ENCODE measurements around the gene ABCB7.

ABCB7 gene

DNA sequence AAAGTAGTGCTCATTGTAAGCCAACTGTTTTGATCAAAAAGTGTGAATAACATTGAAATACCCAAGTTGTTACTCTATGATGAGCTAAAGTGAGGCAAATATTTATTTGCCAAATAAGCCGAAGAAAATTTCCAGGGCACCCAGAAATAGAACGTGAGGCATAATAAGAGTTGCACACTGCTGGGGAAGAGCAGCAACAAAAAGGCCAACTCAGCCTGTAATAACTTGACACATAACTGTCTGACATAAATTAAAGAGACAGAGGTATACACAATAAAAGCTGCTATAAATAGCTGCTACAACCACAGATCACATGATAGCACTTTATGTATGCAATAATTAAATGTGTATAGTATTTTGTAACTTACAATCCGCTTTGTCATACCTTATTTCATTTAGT lies 2.0 kb upstream of the ABCB7 start:
- ChIA-PET POLR2A (no interaction called here), CTCF (no interaction called here)
- Histone ChIP-seq H3K36me3 (ENCODE audit: control insufficient read depth in 2 of 2, insufficient read depth in 1 of 2, low read length in 2 of 2) (no peaks in the 10 kb centered on the region), H3K4me3 (ENCODE audit: low read depth, low read length) (no peak overlapping the region), H3K4me1 (ENCODE audit: control insufficient read depth, insufficient read depth, low read length) (peaks cover 2% of the 10 kb centered on the region; the same call in 1 of the 2 replicates), H3K9me3 (ENCODE audit: control insufficient read depth, insufficient read depth, low read depth, low read length) (no peaks in the 10 kb centered on the region), H3K27ac (ENCODE audit: extremely low read depth, low read depth, low read length) (no peak overlapping the region)
- no peak for TF ChIP-seq ZIC2 (tag by site-specific recombination; IDR thresholded peaks at IDR 0.05)
- TF ChIP-seq ZNF510 (tag by site-specific recombination; IDR thresholded peaks at IDR 0.05; ENCODE audit: insufficient replicate concordance), result no peak
- TF ChIP-seq ZNF623 (tag by site-specific recombination; IDR thresholded peaks at IDR 0.05), result no peak
- no peak for TF ChIP-seq ZNF350 (tag by site-specific recombination; IDR thresholded peaks at IDR 0.05)
- TF ChIP-seq, protein P1, sequence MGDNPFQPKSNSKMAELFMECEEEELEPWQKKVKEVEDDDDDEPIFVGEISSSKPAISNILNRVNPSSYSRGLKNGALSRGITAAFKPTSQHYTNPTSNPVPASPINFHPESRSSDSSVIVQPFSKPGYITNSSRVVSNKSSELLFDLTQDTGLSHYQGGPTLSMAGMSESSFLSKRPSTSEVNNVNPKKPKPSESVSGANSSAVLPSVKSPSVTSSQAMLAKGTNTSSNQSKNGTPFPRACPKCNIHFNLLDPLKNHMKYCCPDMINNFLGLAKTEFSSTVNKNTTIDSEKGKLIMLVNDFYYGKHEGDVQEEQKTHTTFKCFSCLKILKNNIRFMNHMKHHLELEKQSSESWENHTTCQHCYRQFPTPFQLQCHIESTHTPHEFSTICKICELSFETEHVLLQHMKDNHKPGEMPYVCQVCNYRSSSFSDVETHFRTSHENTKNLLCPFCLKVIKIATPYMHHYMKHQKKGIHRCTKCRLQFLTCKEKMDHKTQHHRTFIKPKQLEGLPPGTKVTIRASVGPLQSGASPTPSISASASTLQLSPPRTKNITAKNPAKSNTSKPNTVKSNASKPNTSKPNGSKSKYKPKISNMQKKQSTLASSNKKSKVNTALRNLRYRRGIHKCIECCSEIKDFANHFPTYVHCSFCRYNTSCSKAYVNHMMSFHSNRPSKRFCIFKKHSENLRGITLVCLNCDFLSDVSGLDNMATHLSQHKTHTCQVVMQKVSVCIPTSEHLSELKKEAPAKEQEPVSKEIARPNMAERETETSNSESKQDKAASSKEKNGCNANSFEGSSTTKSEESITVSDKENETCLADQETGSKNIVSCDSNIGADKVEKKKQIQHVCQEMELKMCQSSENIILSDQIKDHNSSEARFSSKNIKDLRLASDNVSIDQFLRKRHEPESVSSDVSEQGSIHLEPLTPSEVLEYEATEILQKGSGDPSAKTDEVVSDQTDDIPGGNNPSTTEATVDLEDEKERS (tag by site-specific recombination; IDR thresholded peaks at IDR 0.05), result no peak
- no peak for TF ChIP-seq MYNN (tag by site-specific recombination; IDR thresholded peaks at IDR 0.05; ENCODE audit: borderline replicate concordance)
- TF ChIP-seq ZNF248 (tag by site-specific recombination; IDR thresholded peaks at IDR 0.05), result no peak
- no peak for TF ChIP-seq ZNF138 (tag by site-specific recombination; IDR thresholded peaks at IDR 0.05; ENCODE audit: borderline replicate concordance)
- TF ChIP-seq ZNF169 (tag by site-specific recombination; IDR thresholded peaks at IDR 0.05), result no peak
- no peak for TF ChIP-seq TRIM28 (IDR thresholded peaks at IDR 0.05; ENCODE audit: borderline replicate concordance, low read length)
- no peak for TF ChIP-seq ZEB2 (tag by site-specific recombination; IDR thresholded peaks at IDR 0.05)
- TF ChIP-seq KLF1 (tag by site-specific recombination; IDR thresholded peaks at IDR 0.05), result no peak
- no peak for TF ChIP-seq ZNF311 (tag by site-specific recombination; IDR thresholded peaks at IDR 0.05; ENCODE audit: borderline replicate concordance)

DNA sequence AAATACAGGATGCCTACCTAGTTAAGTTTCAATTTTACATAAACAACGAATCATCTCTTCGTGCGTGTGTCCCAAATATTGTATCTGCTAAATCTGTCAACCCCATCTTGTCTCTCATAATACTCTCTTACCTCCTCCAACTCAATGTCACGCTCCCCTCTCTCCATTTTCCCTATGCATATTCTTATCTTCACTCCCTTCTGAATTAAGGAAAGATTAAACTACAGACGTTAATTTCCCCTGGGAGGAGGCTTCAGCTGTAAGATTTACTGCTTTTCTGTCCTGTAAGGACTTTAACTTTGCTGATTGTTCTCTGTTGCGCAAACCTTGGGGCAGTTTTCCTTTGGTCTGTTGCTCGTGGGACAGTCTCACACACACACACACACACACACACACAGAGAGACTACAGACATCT lies 455 bp upstream of the ABCB7 start:
- Histone ChIP-seq H3K9me3 (ENCODE audit: control insufficient read depth, insufficient read depth, low read depth, low read length) (no peaks in the 10 kb centered on the region), H3K36me3 (ENCODE audit: control insufficient read depth in 2 of 2, insufficient read depth in 1 of 2, low read length in 2 of 2) (no peaks in the 10 kb centered on the region), H3K27ac (ENCODE audit: extremely low read depth, low read depth, low read length) (peak overlapping the region; percentile 88), H3K4me3 (ENCODE audit: low read depth, low read length) (peak overlapping the region; percentile 35), H3K4me1 (ENCODE audit: control insufficient read depth, insufficient read depth, low read length) (peaks cover 2% of the 10 kb centered on the region; the same call in 1 of the 2 replicates)
- TF ChIP-seq ZNF24 (tag by site-specific recombination; IDR thresholded peaks at IDR 0.05) (peak; percentile 22), ZNF157 (tag by site-specific recombination; IDR thresholded peaks at IDR 0.05) (no peak), HOXC10 (CRISPR knock-in tag; IDR thresholded peaks at IDR 0.05) (no peak), ZBTB20 (tag by site-specific recombination; IDR thresholded peaks at IDR 0.05) (peak; percentile 54), WT1 (tag by site-specific recombination; IDR thresholded peaks at IDR 0.05) (0 out of 2 replicates have a peak, but pooled peaks have one; percentile 18), ZNF133 (tag by site-specific recombination; IDR thresholded peaks at IDR 0.05) (no peak), KLF8 (tag by site-specific recombination; IDR thresholded peaks at IDR 0.05) (0 out of 2 replicates have a peak, but pooled peaks have one; percentile 2), ZNF768 (tag by site-specific recombination; IDR thresholded peaks at IDR 0.05) (no peak), ZNF169 (tag by site-specific recombination; IDR thresholded peaks at IDR 0.05) (no peak)
- TF ChIP-seq, protein P1 (tag by site-specific recombination; IDR thresholded peaks at IDR 0.05), result no peak
- TF ChIP-seq, protein P2, sequence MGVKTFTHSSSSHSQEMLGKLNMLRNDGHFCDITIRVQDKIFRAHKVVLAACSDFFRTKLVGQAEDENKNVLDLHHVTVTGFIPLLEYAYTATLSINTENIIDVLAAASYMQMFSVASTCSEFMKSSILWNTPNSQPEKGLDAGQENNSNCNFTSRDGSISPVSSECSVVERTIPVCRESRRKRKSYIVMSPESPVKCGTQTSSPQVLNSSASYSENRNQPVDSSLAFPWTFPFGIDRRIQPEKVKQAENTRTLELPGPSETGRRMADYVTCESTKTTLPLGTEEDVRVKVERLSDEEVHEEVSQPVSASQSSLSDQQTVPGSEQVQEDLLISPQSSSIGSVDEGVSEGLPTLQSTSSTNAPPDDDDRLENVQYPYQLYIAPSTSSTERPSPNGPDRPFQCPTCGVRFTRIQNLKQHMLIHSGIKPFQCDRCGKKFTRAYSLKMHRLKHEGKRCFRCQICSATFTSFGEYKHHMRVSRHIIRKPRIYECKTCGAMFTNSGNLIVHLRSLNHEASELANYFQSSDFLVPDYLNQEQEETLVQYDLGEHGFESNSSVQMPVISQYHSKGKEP (tag by site-specific recombination; IDR thresholded peaks at IDR 0.05), result no peak
- TF ChIP-seq, protein P3, sequence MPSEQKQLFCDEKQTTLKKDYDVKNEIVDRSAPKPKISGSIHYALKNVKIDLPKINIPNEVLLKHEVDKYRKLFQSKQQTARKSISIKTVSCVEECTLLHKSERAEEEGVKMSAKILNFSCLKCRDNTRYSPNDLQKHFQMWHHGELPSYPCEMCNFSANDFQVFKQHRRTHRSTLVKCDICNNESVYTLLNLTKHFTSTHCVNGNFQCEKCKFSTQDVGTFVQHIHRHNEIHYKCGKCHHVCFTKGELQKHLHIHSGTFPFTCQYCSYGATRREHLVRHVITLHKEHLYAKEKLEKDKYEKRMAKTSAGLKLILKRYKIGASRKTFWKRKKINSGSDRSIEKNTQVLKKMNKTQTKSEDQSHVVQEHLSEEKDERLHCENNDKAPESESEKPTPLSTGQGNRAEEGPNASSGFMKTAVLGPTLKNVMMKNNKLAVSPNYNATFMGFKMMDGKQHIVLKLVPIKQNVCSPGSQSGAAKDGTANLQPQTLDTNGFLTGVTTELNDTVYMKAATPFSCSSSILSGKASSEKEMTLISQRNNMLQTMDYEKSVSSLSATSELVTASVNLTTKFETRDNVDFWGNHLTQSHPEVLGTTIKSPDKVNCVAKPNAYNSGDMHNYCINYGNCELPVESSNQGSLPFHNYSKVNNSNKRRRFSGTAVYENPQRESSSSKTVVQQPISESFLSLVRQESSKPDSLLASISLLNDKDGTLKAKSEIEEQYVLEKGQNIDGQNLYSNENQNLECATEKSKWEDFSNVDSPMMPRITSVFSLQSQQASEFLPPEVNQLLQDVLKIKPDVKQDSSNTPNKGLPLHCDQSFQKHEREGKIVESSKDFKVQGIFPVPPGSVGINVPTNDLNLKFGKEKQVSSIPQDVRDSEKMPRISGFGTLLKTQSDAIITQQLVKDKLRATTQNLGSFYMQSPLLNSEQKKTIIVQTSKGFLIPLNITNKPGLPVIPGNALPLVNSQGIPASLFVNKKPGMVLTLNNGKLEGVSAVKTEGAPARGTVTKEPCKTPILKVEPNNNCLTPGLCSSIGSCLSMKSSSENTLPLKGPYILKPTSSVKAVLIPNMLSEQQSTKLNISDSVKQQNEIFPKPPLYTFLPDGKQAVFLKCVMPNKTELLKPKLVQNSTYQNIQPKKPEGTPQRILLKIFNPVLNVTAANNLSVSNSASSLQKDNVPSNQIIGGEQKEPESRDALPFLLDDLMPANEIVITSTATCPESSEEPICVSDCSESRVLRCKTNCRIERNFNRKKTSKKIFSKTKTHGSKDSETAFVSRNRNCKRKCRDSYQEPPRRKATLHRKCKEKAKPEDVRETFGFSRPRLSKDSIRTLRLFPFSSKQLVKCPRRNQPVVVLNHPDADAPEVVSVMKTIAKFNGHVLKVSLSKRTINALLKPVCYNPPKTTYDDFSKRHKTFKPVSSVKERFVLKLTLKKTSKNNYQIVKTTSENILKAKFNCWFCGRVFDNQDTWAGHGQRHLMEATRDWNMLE (tag by site-specific recombination; conservative IDR thresholded peaks at IDR 0.05; ENCODE audit: low read depth), result 0 out of 2 replicates have a peak, but pooled peaks have one; percentile 42
- ChIA-PET CTCF (interaction anchor here (0.6 kb wide), 1 partner anchor 542 kb away, joined by 3 read pairs; no protein-coding TSS in a partner anchor), POLR2A (no interaction called here)
